GM12878 (cell line): ENCODE data around the gene SNX15. TPM values are rescaled to one million over a fixed set of nuclear protein-coding genes. Genes with fewer than 3 reads are reported as not detected.

Experiments
- ATAC-seq: fragments of 200-7000 bp; cut with Tn5 transposase; 3 replicates; pipeline ENCODE4 v1.9.1; 2020; ENCODE audit warnings: mild to moderate bottlenecking, moderate library complexity
- BruUV-seq: library from RNA; stranded (reverse); fragments of 400-500 nt; replicated peaks from 2 replicates; lab custom pipeline; 2021; lab: Mats Ljungman, UMichigan
- CTCF ChIA-PET: fragments of 300-600 bp; sonication (Branson Sonifier 250); formaldehyde crosslinking; extraction: SDS; loops from one replicate; lab custom pipeline; 2021; ENCODE audit warnings: inconsistent platforms; lab: Yijun Ruan, JAX
- POLR2A ChIA-PET: fragments of 350-600 bp; formaldehyde crosslinking; extraction: SDS; loops from one replicate; lab custom pipeline; 2021; ENCODE audit warnings: inconsistent platforms; lab: Charles Lee
- RAD21 ChIA-PET: fragments of 300-600 bp; sonication (Branson Sonifier 250); formaldehyde crosslinking; loops from one replicate; lab custom pipeline; 2023; ENCODE audit warnings: antibody characterized with exemption; ENCODE audit not compliant: unreplicated experiment; lab: Charles Lee
- SMC1A ChIA-PET: fragments of 300-600 bp; sonication (Branson Sonifier 250); formaldehyde crosslinking; loops from one replicate; lab custom pipeline; 2023; ENCODE audit not compliant: unreplicated experiment, uncharacterized antibody; lab: Charles Lee
- DNase-seq: peaks from one replicate; pipeline ENCODE4 v3.0.0-alpha.2; 2011; ENCODE audit warnings: low read depth, low spot score
- FAIRE-seq: peaks from 3 replicates; lab custom pipeline; 2011; peaks lifted over from hg19 to GRCh38; lab: Jason Lieb, UNC
- H2AFZ ChIP-seq: 2 replicates; pipeline ENCODE4 v1.6.0; 2011; ENCODE audit warnings: low read depth, low read length, control low read depth; ENCODE audit not compliant: control insufficient read depth
- H3K27ac ChIP-seq: 2 replicates; pipeline ENCODE4 v1.5.1; 2011; ENCODE audit warnings: control low read depth; ENCODE audit not compliant: control insufficient read depth, insufficient read depth
- H3K27me3 ChIP-seq, 2 experiments: replicated peaks in 1 of 2; 2 replicates each; pipeline versions ENCODE4 v1.6.0 to v1.6.1; 2011; ENCODE audit warnings: low read length in 1 of 2; ENCODE audit not compliant: control insufficient read depth in 2 of 2, insufficient read depth in 2 of 2
- H3K36me3 ChIP-seq, 2 experiments: 2 replicates each; pipeline ENCODE4 v1.5.1; 2011; ENCODE audit warnings: low read length in 1 of 2; ENCODE audit not compliant: control insufficient read depth in 2 of 2, insufficient read depth in 2 of 2
- H3K4me1 ChIP-seq: 2 replicates; pipeline ENCODE4 v1.6.1; 2011; ENCODE audit warnings: mild to moderate bottlenecking, low read length, moderate library complexity, mixed read lengths; ENCODE audit not compliant: control insufficient read depth, insufficient read depth
- H3K4me2 ChIP-seq: 2 replicates; pipeline ENCODE4 v1.6.0; 2011; ENCODE audit warnings: control low read depth; ENCODE audit not compliant: control insufficient read depth, insufficient read depth
- H3K4me3 ChIP-seq: fragments of 200-600 bp; sonication (generic); 2 replicates; pipeline ENCODE4 v1.5.1; 2016
- H3K79me2 ChIP-seq: 2 replicates; pipeline ENCODE4 v1.6.0; 2011; ENCODE audit warnings: low read length; ENCODE audit not compliant: control insufficient read depth, insufficient read depth
- H3K9ac ChIP-seq: 2 replicates; pipeline ENCODE4 v1.8.0; 2011; ENCODE audit warnings: low read length, control low read depth, mixed read lengths; ENCODE audit not compliant: control insufficient read depth, insufficient read depth
- H3K9me3 ChIP-seq: replicated peaks from 3 replicates; pipeline ENCODE4 v1.5.1; 2011; ENCODE audit warnings: mild to moderate bottlenecking, low read length; ENCODE audit not compliant: control insufficient read depth, insufficient read depth
- H4K20me1 ChIP-seq: 2 replicates; pipeline ENCODE4 v1.6.0; 2011; ENCODE audit not compliant: control insufficient read depth, insufficient read depth
- CBFB ChIP-seq: IDR thresholded peaks from 2 replicates; pipeline ENCODE4 v1.6.1; 2016; ENCODE audit warnings: antibody characterized with exemption, low read depth
- CBX3 ChIP-seq: fragments of 200-600 bp; sonication (generic); IDR thresholded peaks from 2 replicates; pipeline ENCODE4 v1.6.1; 2016; ENCODE audit warnings: low read depth, borderline replicate concordance
- CHD1 ChIP-seq: IDR thresholded peaks from 2 replicates; pipeline ENCODE4 v1.6.1; 2012; ENCODE audit warnings: low read depth, low read length, improper control_type of control experiment
- CREM ChIP-seq: IDR thresholded peaks from 2 replicates; pipeline ENCODE4 v1.6.1; 2014; ENCODE audit warnings: antibody characterized with exemption, low read depth
- GATAD2B ChIP-seq: fragments of 450-650 bp; conservative IDR thresholded peaks from 2 replicates; pipeline ENCODE4 v1.6.1; 2017; ENCODE audit warnings: low read depth, mild to moderate bottlenecking, moderate library complexity
- HDAC2 ChIP-seq: fragments of 200-600 bp; sonication (generic); IDR thresholded peaks from 2 replicates; pipeline ENCODE4 v1.6.1; 2017
- JUND ChIP-seq: IDR thresholded peaks from 2 replicates; pipeline ENCODE4 v1.6.1; 2012; ENCODE audit warnings: low read depth, mild to moderate bottlenecking, low read length, improper control_type of control experiment, moderate library complexity
- MEF2B ChIP-seq: fragments of 450-650 bp; IDR thresholded peaks from 2 replicates; pipeline ENCODE4 v1.6.1; 2018; ENCODE audit warnings: mild to moderate bottlenecking, moderate library complexity; ENCODE audit not compliant: partially characterized antibody, poor library complexity, severe bottlenecking
- RCOR1 ChIP-seq: conservative IDR thresholded peaks from 2 replicates; pipeline ENCODE4 v1.6.1; 2012; ENCODE audit warnings: low read depth, low read length, improper control_type of control experiment
- RFX5 ChIP-seq: IDR thresholded peaks from 2 replicates; pipeline ENCODE4 v1.6.1; 2011; ENCODE audit warnings: low read depth, low read length, improper control_type of control experiment
- SPI1 ChIP-seq: IDR thresholded peaks from 2 replicates; pipeline ENCODE4 v1.6.1; 2011; ENCODE audit warnings: low read depth, mild to moderate bottlenecking, low read length, moderate library complexity, borderline replicate concordance; ENCODE audit not compliant: insufficient read depth
- TCF12 ChIP-seq: IDR thresholded peaks from 2 replicates; pipeline ENCODE4 v1.6.1; 2011; ENCODE audit warnings: low read depth, mild to moderate bottlenecking, low read length
- YBX1 ChIP-seq: fragments of 450-650 bp; IDR thresholded peaks from 2 replicates; pipeline ENCODE4 v1.6.1; 2016; ENCODE audit warnings: antibody characterized with exemption
- YY1 ChIP-seq: IDR thresholded peaks from 2 replicates; pipeline ENCODE4 v1.6.1; 2011; ENCODE audit warnings: low read depth, mild to moderate bottlenecking, low read length
- WGBS: methylation state at CpG from one replicate; pipeline ENCODE4 v1.1.6; 2016; ENCODE audit warnings: low lambda C conversion rate; ENCODE audit not compliant: insufficient replicate concordance, insufficient coverage; ENCODE audit errors: missing lambda C conversion rate; 5-methylcytosine and 5-hydroxymethylcytosine counted together
- in situ Hi-C: fragments of 300-500 bp; cut with MboI; formaldehyde crosslinking; loops from 9 replicates; pipeline ENCODE4 v1.14.3; 2018; ENCODE audit warnings: mixed read lengths
- intact Hi-C: fragments of 100-400 bp; cut with micrococcal nuclease; formaldehyde crosslinking; loops from one replicate; pipeline ENCODE4 v1.14.2; 2022; ENCODE audit not compliant: unreplicated experiment
- polyA plus RNA-seq, 11 experiments: library from polyadenylated mRNA; depleted of rRNA in 4 of 11; unstranded in 6 of 11; stranded (reverse) in 5 of 11; fragments of >200 nt; fragmentation: Nextera tagmentation in 4 of 11; fragmentation: Illumina TruSeq in 1 of 11; extraction: Ambion mirVana in 4 of 11; extraction: Trizol in 1 of 11; gene quantifications; 1 replicate in 1 of 11; 2 replicates in 10 of 11; pipeline versions ENCODE4 v1.2.1 to v1.2.3, GENCODE V29; 2011 to 2016; ENCODE audit warnings: inconsistent platforms in 2 of 11, missing spikeins in 2 of 11, low read depth in 1 of 11
- total RNA-seq, 4 experiments: library from RNA; depleted of rRNA in 3 of 4; stranded (reverse); fragments of >200 nt in 3 of 4; fragmentation: Illumina TruSeq in 1 of 4; extraction: Trizol in 1 of 4; gene quantifications; 2 replicates each; pipeline versions ENCODE4 v1.2.1 to v1.2.3, GENCODE V29; 2013 to 2021
- TF ChIP-seq, protein P1 (sequence below): fragments of 150-350 bp; IDR thresholded peaks from 2 replicates; pipeline ENCODE4 v1.6.1; 2016; ENCODE audit warnings: low read depth, low read length

SNX15 gene
- total and polyA plus RNA-seq, 10 of the 15 experiments (the other 5 are each of a cell fraction or from before 2014, with no cell fraction given), result 2.4 to 24.0 (median 16.1) TPM

DNA sequence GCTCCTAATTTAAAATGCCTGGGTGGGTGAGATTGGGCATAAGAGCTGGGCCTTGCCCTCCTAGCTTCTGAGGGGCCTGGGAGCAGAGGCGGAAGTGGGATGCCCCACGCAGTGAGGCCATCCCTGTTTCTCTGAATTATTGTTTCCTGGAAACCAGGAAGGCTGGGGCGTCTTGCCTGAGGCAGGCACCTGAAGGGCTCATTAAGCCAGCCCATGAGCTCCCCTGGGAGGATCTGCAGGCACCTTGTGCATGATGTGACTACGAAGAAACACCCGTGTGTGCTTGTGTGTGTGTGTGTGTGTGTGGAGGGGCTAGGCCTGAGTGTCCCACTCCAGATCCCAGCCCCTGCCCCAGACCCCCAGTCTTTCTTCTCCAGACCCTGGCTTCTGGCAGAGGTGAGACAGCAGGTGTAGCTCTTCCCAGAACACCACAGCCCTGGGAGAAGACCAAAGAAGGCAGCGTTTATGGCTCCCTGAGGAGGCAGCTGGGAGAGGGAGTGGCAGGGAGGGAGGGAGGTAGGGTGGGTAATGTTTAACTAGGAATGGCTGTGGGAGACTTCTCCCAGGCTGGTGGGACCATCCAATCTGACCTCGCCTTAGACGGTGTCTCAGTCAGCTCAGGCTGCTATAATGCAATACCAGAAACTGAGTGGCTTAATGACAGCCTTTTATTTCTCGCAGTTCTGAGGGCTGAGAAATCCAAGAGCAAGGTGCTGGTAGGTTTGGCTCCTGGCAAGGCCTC lies 28.4 kb upstream of the SNX15 start:
- no TSS peak for BruUV-seq
- H3K4me3 ChIP-seq, result no peak overlapping the region
- no peak for TF ChIP-seq YBX1
- TF ChIP-seq, protein P1, sequence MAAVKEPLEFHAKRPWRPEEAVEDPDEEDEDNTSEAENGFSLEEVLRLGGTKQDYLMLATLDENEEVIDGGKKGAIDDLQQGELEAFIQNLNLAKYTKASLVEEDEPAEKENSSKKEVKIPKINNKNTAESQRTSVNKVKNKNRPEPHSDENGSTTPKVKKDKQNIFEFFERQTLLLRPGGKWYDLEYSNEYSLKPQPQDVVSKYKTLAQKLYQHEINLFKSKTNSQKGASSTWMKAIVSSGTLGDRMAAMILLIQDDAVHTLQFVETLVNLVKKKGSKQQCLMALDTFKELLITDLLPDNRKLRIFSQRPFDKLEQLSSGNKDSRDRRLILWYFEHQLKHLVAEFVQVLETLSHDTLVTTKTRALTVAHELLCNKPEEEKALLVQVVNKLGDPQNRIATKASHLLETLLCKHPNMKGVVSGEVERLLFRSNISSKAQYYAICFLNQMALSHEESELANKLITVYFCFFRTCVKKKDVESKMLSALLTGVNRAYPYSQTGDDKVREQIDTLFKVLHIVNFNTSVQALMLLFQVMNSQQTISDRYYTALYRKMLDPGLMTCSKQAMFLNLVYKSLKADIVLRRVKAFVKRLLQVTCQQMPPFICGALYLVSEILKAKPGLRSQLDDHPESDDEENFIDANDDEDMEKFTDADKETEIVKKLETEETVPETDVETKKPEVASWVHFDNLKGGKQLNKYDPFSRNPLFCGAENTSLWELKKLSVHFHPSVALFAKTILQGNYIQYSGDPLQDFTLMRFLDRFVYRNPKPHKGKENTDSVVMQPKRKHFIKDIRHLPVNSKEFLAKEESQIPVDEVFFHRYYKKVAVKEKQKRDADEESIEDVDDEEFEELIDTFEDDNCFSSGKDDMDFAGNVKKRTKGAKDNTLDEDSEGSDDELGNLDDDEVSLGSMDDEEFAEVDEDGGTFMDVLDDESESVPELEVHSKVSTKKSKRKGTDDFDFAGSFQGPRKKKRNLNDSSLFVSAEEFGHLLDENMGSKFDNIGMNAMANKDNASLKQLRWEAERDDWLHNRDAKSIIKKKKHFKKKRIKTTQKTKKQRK, result no peak
- no peak for TF ChIP-seq CHD1
- no peak for TF ChIP-seq SPI1
- no peak for TF ChIP-seq MEF2B
- no peak for TF ChIP-seq RFX5
- TF ChIP-seq YY1, result no peak
- TF ChIP-seq JUND, result no peak
- TF ChIP-seq CBFB, result no peak
- no peak for TF ChIP-seq CBX3
- TF ChIP-seq RCOR1, result no peak
- TF ChIP-seq CREM, result no peak
- no peak for TF ChIP-seq TCF12
- TF ChIP-seq GATAD2B, result no peak
- TF ChIP-seq HDAC2, result no peak
- no peak overlapping the region for H2AFZ ChIP-seq
- RAD21 ChIA-PET, result interaction anchor here (3.0 kb wide), 1 partner anchor 150 kb away, joined by 19 read pairs; no protein-coding TSS in a partner anchor
- H3K4me2 ChIP-seq, result no peak overlapping the region
- WGBS, result 37% methylated on average over 9 of the region's 9 CpGs
- FAIRE-seq, result no peak
- H3K9ac ChIP-seq, result no peak overlapping the region
- SMC1A ChIA-PET, result interaction anchor here (1.3 kb wide), 1 partner anchor 13 kb away, joined by 4 read pairs; no protein-coding TSS in a partner anchor
- no peak overlapping the region for H3K27ac ChIP-seq
- intact Hi-C loops, result no loop called here
- CTCF ChIA-PET, result interaction anchor here (1.0 to 3.9 kb wide), 4 partner anchors 15 to 150 kb away, joined by 3 to 20 read pairs (median 4); partner anchors contain the start of gene ARL2
- H3K79me2 ChIP-seq, result no peaks in the 10 kb centered on the region
- H3K27me3 ChIP-seq, result no peaks in the 10 kb centered on the region; a peak in 1 of 4 replicates
- DNase-seq, result no peak
- in situ Hi-C loops, result no loop called here
- no peaks in the 10 kb centered on the region for H3K9me3 ChIP-seq
- POLR2A ChIA-PET, result interaction anchor here (0.7 to 1.9 kb wide), 3 partner anchors 114 to 143 kb away, joined by 3 to 5 read pairs (median 3); partner anchors contain the start of genes FAU and MRPL49
- no peaks in the 10 kb centered on the region for H3K36me3 ChIP-seq
- no peak for ATAC-seq
- peaks cover 8% of the 10 kb centered on the region for H3K4me1 ChIP-seq
- H4K20me1 ChIP-seq, result no peaks in the 10 kb centered on the region
